HL-60 (cell line): Measurements from ENCODE around the gene KCNJ6.

Experiments used
- DNase-seq, 2 experiments: peaks; one replicate each; pipeline ENCODE4 v3.0.0-alpha.2; 2010 to 2020; ENCODE audit warnings: low read depth in 1 of 2, low spot score in 1 of 2
- H3K27ac ChIP-seq: fragments of 250-450 bp; sonication (Bioruptor Pico); replicated peaks from 2 replicates; pipeline ENCODE4 v1.5.1; 2020; ENCODE audit warnings: mild to moderate bottlenecking, moderate library complexity
- H3K27me3 ChIP-seq: fragments of 250-450 bp; sonication (Bioruptor Pico); 2 replicates; pipeline ENCODE4 v1.5.1; 2021; ENCODE audit warnings: mild to moderate bottlenecking, moderate library complexity; ENCODE audit not compliant: insufficient read depth, poor library complexity, severe bottlenecking
- H3K4me3 ChIP-seq: replicated peaks from 2 replicates; pipeline ENCODE4 v1.5.1; 2011; ENCODE audit warnings: mild to moderate bottlenecking, control low read depth, low read length; ENCODE audit not compliant: insufficient read depth
- CTCF ChIP-seq: IDR thresholded peaks from one replicate; pipeline ENCODE4 v1.5.1; 2011; ENCODE audit warnings: low read length, control low read depth, inconsistent platforms; ENCODE audit not compliant: insufficient read depth
- GABPA ChIP-seq: IDR thresholded peaks from 2 replicates; pipeline ENCODE4 v1.6.1; 2012; ENCODE audit warnings: low read depth
- POLR2AphosphoS5 ChIP-seq: IDR thresholded peaks from 2 replicates; pipeline ENCODE4 v1.6.1; 2012; ENCODE audit warnings: low read depth
- REST ChIP-seq: IDR thresholded peaks from 2 replicates; pipeline ENCODE4 v1.6.1; 2012; ENCODE audit warnings: low read depth; ENCODE audit not compliant: insufficient replicate concordance
- SPI1 ChIP-seq: IDR thresholded peaks from 2 replicates; pipeline ENCODE4 v1.6.1; 2012; ENCODE audit warnings: low read depth, mild to moderate bottlenecking, borderline replicate concordance

Gene KCNJ6

GRCh38 chr21:37869661-37870060 is 46.6 kb downstream of the KCNJ6 start:
- DNase-seq: no peak
- TF ChIP-seq CTCF (no peak), POLR2AphosphoS5 (no peak), SPI1 (no peak), GABPA (no peak), REST (no peak)
- Histone ChIP-seq H3K4me3 (no peak overlapping the region), H3K27ac (no peak overlapping the region), H3K27me3 (no peaks in the 10 kb centered on the region)

GRCh38 chr21:37868446-37869295 is 47.6 kb downstream of the KCNJ6 start:
- no peaks in the 10 kb centered on the region for H3K27me3 ChIP-seq
- TF ChIP-seq SPI1: no peak
- TF ChIP-seq CTCF: no peak
- TF ChIP-seq REST: no peak
- TF ChIP-seq POLR2AphosphoS5: no peak
- no peak for TF ChIP-seq GABPA
- H3K27ac ChIP-seq: no peak overlapping the region
- DNase-seq: no peak
- H3K4me3 ChIP-seq: no peak overlapping the region

- Histone ChIP-seq H3K27ac (peak overlapping the region; percentile 60), H3K27me3 (no peaks in the 10 kb centered on the region), H3K4me3 (no peak overlapping the region)
- DNase-seq: peak; percentile 86 to 88
- TF ChIP-seq CTCF (no peak), SPI1 (peak; percentile 99)
Measured at GRCh38 chr21:37866027-37866426, 50.2 kb downstream of the KCNJ6 start.
